Subcutaneous abdominal adipose tissue (tissue), 5 donors: ENCODE results near the gene HRH1.
A peak's percentile ranks its signal among the peaks of the same experiment; 100 is the strongest.
"Not testable (repeated sequence)": the region's sequence is repeated elsewhere in the genome, so short reads cannot be mapped to it uniquely, and the experiment has no call there.

Experiments used
- H3K27ac ChIP-seq: one replicate; pipeline ENCODE4 v1.7.0; 2013; ENCODE audit warnings: low read depth, mild to moderate bottlenecking, inconsistent platforms, low read length, moderate library complexity
- H3K27me3 ChIP-seq, 5 donors: one replicate each; pipeline ENCODE4 v1.7.0; 2013; ENCODE audit warnings: low read length in 5 of 5, inconsistent platforms in 1 of 5; ENCODE audit not compliant: control insufficient read depth in 5 of 5, insufficient read depth in 4 of 5
- H3K36me3 ChIP-seq, 5 donors: one replicate each; pipeline ENCODE4 v1.7.0; 2013; ENCODE audit warnings: low read length in 5 of 5; ENCODE audit not compliant: control insufficient read depth in 5 of 5, insufficient read depth in 5 of 5
- H3K4me1 ChIP-seq, 5 donors: one replicate each; pipeline ENCODE4 v1.7.0; 2013; ENCODE audit warnings: low read length in 5 of 5, mild to moderate bottlenecking in 3 of 5, moderate library complexity in 1 of 5; ENCODE audit not compliant: control insufficient read depth in 5 of 5, insufficient read depth in 5 of 5
- H3K4me3 ChIP-seq, 5 donors: one replicate each; pipeline ENCODE4 v1.7.0; 2013; ENCODE audit warnings: low read length in 5 of 5, low read depth in 1 of 5
- H3K9ac ChIP-seq, 5 donors: one replicate each; pipeline ENCODE4 v1.7.0; 2013; ENCODE audit warnings: low read length in 5 of 5, mild to moderate bottlenecking in 4 of 5, moderate library complexity in 3 of 5
- H3K9me3 ChIP-seq, 5 donors: one replicate each; pipeline ENCODE4 v1.7.0; 2013; ENCODE audit warnings: low read length in 5 of 5; ENCODE audit not compliant: control insufficient read depth in 5 of 5
- donor health status: healthy.
- donor health status: healthy.
- donor health status: healthy.
- donor health status: healthy.
- donor health status: healthy.

The HRH1 gene

GRCh38 chr3:11157421-11157820, 3.1 kb downstream of the HRH1 start:
- Histone ChIP-seq H3K4me1 (peaks cover 0 to 51% (median 18%) of the 10 kb centered on the region in 5 donors), H3K27ac (no peak overlapping the region), H3K36me3 (no peaks in the 10 kb centered on the region), H3K27me3 (peaks cover 4 to 31% (median 9%) of the 10 kb centered on the region in 5 donors), H3K9me3 (no peaks in the 10 kb centered on the region), H3K9ac (no peak overlapping the region), H3K4me3 (no peak overlapping the region)

GRCh38 chr3:11159421-11159904, 5.2 kb downstream of the HRH1 start:
- Histone ChIP-seq H3K9ac (no peak overlapping the region), H3K36me3 (peaks cover 0 to 6% (median 0%) of the 10 kb centered on the region in 5 donors), H3K4me3 (no peak overlapping the region), H3K27me3 (peaks cover 0 to 25% (median 7%) of the 10 kb centered on the region in 5 donors), H3K27ac (peak overlapping the region; percentile 21), H3K4me1 (peaks cover 0 to 43% (median 15%) of the 10 kb centered on the region in 5 donors), H3K9me3 (no peaks in the 10 kb centered on the region)

DNA sequence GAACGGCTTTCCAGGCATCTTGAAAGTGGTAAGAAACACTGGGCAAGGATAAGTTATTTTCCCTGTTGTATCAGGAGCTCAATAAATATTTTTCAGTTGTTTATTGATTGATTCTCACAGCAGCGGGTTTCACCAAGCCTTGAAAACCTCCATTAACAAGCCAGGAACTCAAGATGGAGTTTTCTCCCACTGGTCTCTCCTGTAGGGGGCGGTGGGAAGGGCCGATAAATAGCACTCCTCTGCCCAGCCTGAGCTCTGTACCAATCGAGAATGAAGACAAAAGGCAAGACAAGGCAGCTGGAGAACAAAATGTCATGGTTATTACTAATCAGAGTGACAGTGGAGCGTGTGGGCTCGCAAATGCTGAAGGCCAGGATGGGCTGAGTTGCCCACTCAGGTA, 7.4 kb downstream of the HRH1 start:
- Histone ChIP-seq H3K9ac (no peak overlapping the region), H3K36me3 (peaks cover 0 to 6% (median 0%) of the 10 kb centered on the region in 5 donors), H3K4me3 (no peak overlapping the region), H3K27me3 (peaks cover 0 to 7% (median 0%) of the 10 kb centered on the region in 5 donors), H3K9me3 (no peaks in the 10 kb centered on the region), H3K4me1 (peaks cover 0 to 28% (median 11%) of the 10 kb centered on the region in 5 donors), H3K27ac (no peak overlapping the region)

DNA sequence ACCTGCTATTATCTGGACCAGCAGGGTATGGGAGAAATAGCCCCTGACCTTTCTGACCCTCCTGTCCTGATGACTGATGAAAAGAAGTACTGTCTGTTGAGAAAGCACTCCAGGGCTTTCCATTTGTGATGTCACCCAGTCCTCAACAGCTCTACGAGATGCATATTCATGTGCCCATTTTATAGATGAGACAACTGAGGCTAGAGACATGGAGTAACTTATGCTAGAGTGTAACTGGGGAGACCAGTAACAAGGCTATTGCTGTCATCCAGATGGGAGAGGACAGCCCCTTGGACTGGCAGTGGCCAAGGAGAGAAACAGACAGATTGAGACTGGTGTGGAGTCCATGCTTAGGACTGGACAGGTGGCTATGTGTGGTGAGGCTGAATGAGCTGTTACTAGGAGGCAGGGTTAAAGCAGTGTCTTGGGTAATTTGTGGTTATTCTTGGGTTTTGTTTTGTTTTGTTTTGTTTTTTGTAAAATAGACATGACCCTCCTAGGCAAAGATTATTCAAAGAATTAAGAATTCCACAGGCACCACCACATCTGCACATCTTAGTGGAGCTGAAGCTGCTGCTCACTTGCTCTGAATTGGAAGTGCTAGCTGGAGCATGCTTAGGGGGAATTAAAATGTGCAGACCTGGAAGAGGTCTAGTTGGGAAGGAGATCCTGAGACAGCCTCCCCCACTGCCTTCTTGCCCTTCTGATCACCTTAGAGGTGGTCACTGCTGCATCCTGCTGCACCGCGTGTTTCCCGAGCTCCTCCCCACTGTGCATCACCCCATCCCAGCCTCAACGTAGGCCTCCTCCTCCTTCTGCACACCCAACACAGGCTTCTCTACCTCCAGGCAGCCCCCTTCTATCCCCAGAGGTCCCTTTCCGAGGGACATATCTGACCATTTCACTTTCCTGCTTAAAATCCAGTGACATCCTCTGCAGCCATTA, 8.4 kb downstream of the HRH1 start:
- H3K9me3 ChIP-seq: no peaks in the 10 kb centered on the region
- H3K27ac ChIP-seq: no peak overlapping the region

GRCh38 chr3:11164607-11165006, 10.3 kb downstream of the HRH1 start:
- H3K9me3 ChIP-seq: no peaks in the 10 kb centered on the region
- H3K36me3 ChIP-seq: peaks cover 0 to 6% (median 0%) of the 10 kb centered on the region in 5 donors
- H3K27ac ChIP-seq: no peak overlapping the region

More for the DNA sequence above, 8.4 kb downstream of the HRH1 start:
- Histone ChIP-seq H3K27me3 (peaks cover 0 to 4% (median 0%) of the 10 kb centered on the region in 5 donors), H3K4me1 (peaks cover 0 to 25% (median 11%) of the 10 kb centered on the region in 5 donors), H3K36me3 (peaks cover 0 to 6% (median 0%) of the 10 kb centered on the region in 5 donors), H3K4me3 (no peak overlapping the region), H3K9ac (no peak overlapping the region)

DNA sequence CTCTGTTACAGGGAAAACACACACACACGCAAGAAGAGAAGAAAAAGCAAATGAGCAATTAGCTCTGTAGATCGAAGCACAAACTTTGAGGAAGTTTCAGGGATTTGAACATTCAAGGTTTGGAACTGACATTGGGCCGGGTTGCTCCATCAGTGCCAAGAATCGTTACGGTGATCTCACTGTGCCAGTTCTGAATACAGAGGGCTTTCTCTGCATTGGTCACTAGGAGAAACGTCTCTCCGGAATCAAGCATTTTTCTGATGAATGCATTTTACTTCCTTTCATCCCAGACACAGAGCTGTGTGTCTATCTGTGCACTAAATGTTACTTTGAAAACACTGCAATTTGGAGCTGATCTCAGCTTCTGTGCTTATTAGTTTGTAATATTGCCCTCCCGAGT, 11.2 kb downstream of the HRH1 start:
- Histone ChIP-seq H3K4me3 (no peak overlapping the region), H3K27me3 (peaks cover 0 to 4% (median 0%) of the 10 kb centered on the region in 5 donors), H3K9me3 (no peaks in the 10 kb centered on the region), H3K36me3 (peaks cover 0 to 6% (median 0%) of the 10 kb centered on the region in 5 donors), H3K9ac (no peak overlapping the region), H3K27ac (no peak overlapping the region), H3K4me1 (peaks cover 0 to 18% (median 5%) of the 10 kb centered on the region in 5 donors)

More at GRCh38 chr3:11164607-11165006, 10.3 kb downstream of the HRH1 start:
- Histone ChIP-seq H3K4me3 (no peak overlapping the region), H3K4me1 (peaks cover 0 to 22% (median 11%) of the 10 kb centered on the region in 5 donors), H3K9ac (no peak overlapping the region), H3K27me3 (peaks cover 0 to 4% (median 0%) of the 10 kb centered on the region in 5 donors)

GRCh38 chr3:11166807-11167400, 12.6 kb downstream of the HRH1 start:
- not testable (repeated sequence) for H3K27me3 ChIP-seq, H3K4me3 ChIP-seq, H3K36me3 ChIP-seq, H3K9me3 ChIP-seq, H3K9ac ChIP-seq, H3K27ac ChIP-seq
- peaks cover 0 to 13% (median 0%) of the 10 kb centered on the region in 5 donors for H3K4me1 ChIP-seq

GRCh38 chr3:11167590-11167989, 13.3 kb downstream of the HRH1 start:
- Histone ChIP-seq H3K9me3 (no peaks in the 10 kb centered on the region), H3K4me1 (peaks cover 0 to 13% (median 0%) of the 10 kb centered on the region in 5 donors), H3K27me3 (no peaks in the 10 kb centered on the region), H3K9ac (no peak overlapping the region), H3K36me3 (peaks cover 0 to 6% (median 0%) of the 10 kb centered on the region in 5 donors), H3K27ac (no peak overlapping the region), H3K4me3 (no peak overlapping the region)

GRCh38 chr3:11168406-11168805, 14.1 kb downstream of the HRH1 start:
- H3K4me1 ChIP-seq: peaks cover 0 to 13% (median 0%) of the 10 kb centered on the region in 5 donors
- H3K36me3 ChIP-seq: peaks cover 0 to 2% (median 0%) of the 10 kb centered on the region in 5 donors
- H3K9me3 ChIP-seq: no peaks in the 10 kb centered on the region
- no peak overlapping the region for H3K27ac ChIP-seq
- H3K27me3 ChIP-seq: no peaks in the 10 kb centered on the region
- no peak overlapping the region for H3K4me3 ChIP-seq
- H3K9ac ChIP-seq: no peak overlapping the region
